IMR-90 (cell line): ENCODE measurements around the gene DERA. TPM values are rescaled to one million over a fixed set of nuclear protein-coding genes. Genes with fewer than 3 reads are reported as not detected.

Source experiments
- ATAC-seq: fragments of 200-7000 bp; cut with Tn5 transposase; 2 replicates; pipeline ENCODE4 v1.9.1; 2020; ENCODE audit warnings: low read depth, mild to moderate bottlenecking, moderate library complexity
- BruUV-seq: library from RNA; stranded (reverse); fragments of 400-500 nt; replicated peaks from 2 replicates; lab custom pipeline; 2021; lab: Mats Ljungman, UMichigan
- CTCF ChIA-PET: fragments of 300-600 bp; formaldehyde crosslinking; extraction: SDS; loops from one replicate; lab custom pipeline; 2021; ENCODE audit warnings: antibody characterized with exemption; lab: Yijun Ruan, JAX
- POLR2A ChIA-PET: fragments of 300-600 bp; sonication (Branson Sonifier 250); formaldehyde crosslinking; loops from one replicate; lab custom pipeline; 2022; ENCODE audit warnings: antibody characterized with exemption; ENCODE audit not compliant: unreplicated experiment; lab: Charles Lee
- DNase-seq: peaks from one replicate; pipeline ENCODE4 v3.0.0; 2013
- H2AFZ ChIP-seq: replicated peaks from 2 replicates; pipeline ENCODE3; 2013; ENCODE audit warnings: low read length, mild to moderate bottlenecking; ENCODE audit not compliant: poor library complexity
- H2AK5ac ChIP-seq: 2 replicates; pipeline ENCODE4 v1.6.1; 2013; ENCODE audit warnings: low read depth, low read length, inconsistent platforms
- H2AK9ac ChIP-seq: replicated peaks from 2 replicates; pipeline ENCODE3; 2013; ENCODE audit warnings: mild to moderate bottlenecking, low read depth, low read length, moderate library complexity; ENCODE audit not compliant: poor library complexity
- H2BK120ac ChIP-seq: 2 replicates; pipeline ENCODE4 v1.6.1; 2013; ENCODE audit warnings: low read depth, low read length, inconsistent platforms
- H2BK15ac ChIP-seq: 3 replicates; pipeline ENCODE4 v1.6.1; 2013; ENCODE audit warnings: low read depth, low read length, inconsistent platforms
- H2BK20ac ChIP-seq: 2 replicates; pipeline ENCODE4 v1.6.1; 2013; ENCODE audit warnings: low read depth, mild to moderate bottlenecking, inconsistent platforms, low read length, moderate library complexity
- H2BK5ac ChIP-seq: 2 replicates; pipeline ENCODE4 v1.6.1; 2013; ENCODE audit warnings: mild to moderate bottlenecking, low read depth, low read length, inconsistent platforms; ENCODE audit not compliant: poor library complexity, severe bottlenecking
- H3K14ac ChIP-seq: replicated peaks from 2 replicates; pipeline ENCODE4 v1.6.1; 2013; ENCODE audit warnings: low read depth, low read length, inconsistent platforms
- H3K18ac ChIP-seq: 2 replicates; pipeline ENCODE4 v1.6.1; 2013; ENCODE audit warnings: low read depth, low read length, control low read depth
- H3K23ac ChIP-seq: 2 replicates; pipeline ENCODE4 v1.6.1; 2013; ENCODE audit warnings: low read depth, low read length, inconsistent platforms
- H3K27ac ChIP-seq: 2 replicates; pipeline ENCODE4 v1.5.1; 2013; ENCODE audit warnings: mild to moderate bottlenecking, control low read depth, low read length; ENCODE audit not compliant: insufficient read depth
- H3K27me3 ChIP-seq: 2 replicates; pipeline ENCODE4 v1.6.1; 2013; ENCODE audit warnings: low read length; ENCODE audit not compliant: control insufficient read depth, insufficient read depth
- H3K36me3 ChIP-seq: 2 replicates; pipeline ENCODE4 v1.6.1; 2013; ENCODE audit warnings: low read length, mixed read lengths; ENCODE audit not compliant: control insufficient read depth, insufficient read depth
- H3K4ac ChIP-seq: 2 replicates; pipeline ENCODE4 v1.6.1; 2013; ENCODE audit warnings: low read depth, low read length, inconsistent platforms
- H3K4me1 ChIP-seq: 2 replicates; pipeline ENCODE4 v1.6.1; 2013; ENCODE audit warnings: low read length, mixed read lengths; ENCODE audit not compliant: control insufficient read depth, insufficient read depth
- H3K4me2 ChIP-seq: 2 replicates; pipeline ENCODE4 v1.6.1; 2013; ENCODE audit warnings: low read depth, mild to moderate bottlenecking, control low read depth, low read length, moderate library complexity
- H3K4me3 ChIP-seq: 2 replicates; pipeline ENCODE4 v1.5.1; 2013; ENCODE audit warnings: low read depth, mild to moderate bottlenecking, control low read depth, low read length, moderate library complexity; ENCODE audit not compliant: insufficient read depth
- H3K56ac ChIP-seq: 2 replicates; pipeline ENCODE4 v1.6.1; 2013; ENCODE audit warnings: low read length, inconsistent platforms; ENCODE audit not compliant: insufficient read depth; ENCODE audit errors: extremely low read depth
- H3K79me1 ChIP-seq, 2 experiments: 2 replicates each; pipeline ENCODE4 v1.6.1; 2013; ENCODE audit warnings: low read length in 2 of 2, inconsistent platforms in 1 of 2, low read depth in 1 of 2
- H3K9ac ChIP-seq: 2 replicates; pipeline ENCODE4 v1.6.1; 2013; ENCODE audit warnings: low read depth, low read length, control low read depth
- H3K9me1 ChIP-seq: 2 replicates; pipeline ENCODE4 v1.6.1; 2013; ENCODE audit warnings: low read length, inconsistent platforms; ENCODE audit not compliant: insufficient read depth
- H3K9me3 ChIP-seq: 2 replicates; pipeline ENCODE4 v1.6.1; 2013; ENCODE audit warnings: low read length; ENCODE audit not compliant: control insufficient read depth, insufficient read depth
- H4K20me1 ChIP-seq: 2 replicates; pipeline ENCODE4 v1.6.1; 2013; ENCODE audit warnings: low read length, inconsistent platforms; ENCODE audit not compliant: insufficient read depth
- H4K5ac ChIP-seq: 2 replicates; pipeline ENCODE4 v1.6.1; 2013; ENCODE audit warnings: mild to moderate bottlenecking, low read depth, low read length, control low read depth
- H4K8ac ChIP-seq, 2 experiments: 2 replicates each; pipeline ENCODE4 v1.6.1; 2013; ENCODE audit warnings: low read depth in 2 of 2, low read length in 2 of 2, control low read depth in 1 of 2, inconsistent platforms in 1 of 2
- H4K91ac ChIP-seq: 2 replicates; pipeline ENCODE4 v1.6.1; 2013; ENCODE audit warnings: low read depth, low read length, inconsistent platforms; ENCODE audit not compliant: insufficient read depth
- BHLHE40 ChIP-seq: fragments of 150-350 bp; IDR thresholded peaks from 2 replicates; pipeline ENCODE4 v1.6.1; 2016; ENCODE audit warnings: mild to moderate bottlenecking, low read depth, low read length
- CEBPB ChIP-seq: IDR thresholded peaks from 2 replicates; pipeline ENCODE4 v1.6.1; 2012; ENCODE audit warnings: low read depth, low read length, improper control_type of control experiment
- CHD1 ChIP-seq: IDR thresholded peaks from 2 replicates; pipeline ENCODE4 v1.6.1; 2012; ENCODE audit warnings: low read depth, low read length, improper control_type of control experiment
- CTCF ChIP-seq: conservative IDR thresholded peaks from 2 replicates; pipeline ENCODE4 v1.5.1; 2012; ENCODE audit warnings: mild to moderate bottlenecking, low read depth, low read length, improper control_type of control experiment
- FOS ChIP-seq: fragments of 150-350 bp; IDR thresholded peaks from 2 replicates; pipeline ENCODE4 v1.6.1; 2016; ENCODE audit warnings: low read depth, low read length
- MAZ ChIP-seq: IDR thresholded peaks from 2 replicates; pipeline ENCODE4 v1.6.1; 2012; ENCODE audit warnings: low read depth, mild to moderate bottlenecking, low read length, improper control_type of control experiment, moderate library complexity, borderline replicate concordance
- MXI1 ChIP-seq: IDR thresholded peaks from 2 replicates; pipeline ENCODE4 v1.6.1; 2012; ENCODE audit warnings: low read depth, mild to moderate bottlenecking, low read length, moderate library complexity, borderline replicate concordance
- POLR2A ChIP-seq: IDR thresholded peaks from 2 replicates; pipeline ENCODE4 v1.6.1; 2012; ENCODE audit warnings: mild to moderate bottlenecking, low read depth, low read length
- RAD21 ChIP-seq: IDR thresholded peaks from 2 replicates; pipeline ENCODE4 v1.6.1; 2012; ENCODE audit warnings: low read length, improper control_type of control experiment
- RCOR1 ChIP-seq: IDR thresholded peaks from 2 replicates; pipeline ENCODE4 v1.6.1; 2012; ENCODE audit warnings: mild to moderate bottlenecking, low read length, improper control_type of control experiment; ENCODE audit not compliant: insufficient replicate concordance
- RFX5 ChIP-seq: IDR thresholded peaks from 2 replicates; pipeline ENCODE4 v1.8.0; 2012; ENCODE audit warnings: low read depth, mild to moderate bottlenecking, low read length, moderate library complexity
- SMC3 ChIP-seq: fragments of 150-350 bp; IDR thresholded peaks from 2 replicates; pipeline ENCODE4 v1.6.1; 2016; ENCODE audit warnings: low read depth, mild to moderate bottlenecking, antibody characterized with exemption, low read length, moderate library complexity
- WGBS, 2 experiments: methylation state at CpG; one replicate each; pipeline versions ENCODE4 v1.1.5 to v1.1.7; 2013; ENCODE audit warnings: missing lambda C conversion rate in 2 of 2; ENCODE audit not compliant: insufficient read length in 1 of 2; ENCODE audit errors: extremely low coverage in 2 of 2; 5-methylcytosine and 5-hydroxymethylcytosine counted together
- dilution Hi-C: fragments of 300-500 bp; cut with HindIII; formaldehyde crosslinking; loops from one replicate; pipeline ENCODE4 v1.14.3; 2018; ENCODE audit warnings: low sequenced_read_pairs; ENCODE audit not compliant: unreplicated experiment
- in situ Hi-C: fragments of 300-500 bp; cut with MboI; formaldehyde crosslinking; loops from 3 replicates; pipeline ENCODE4 v1.14.3; 2019; ENCODE audit warnings: low sequenced_read_pairs, inconsistent platforms, mixed read lengths
- intact Hi-C: fragments of 100-400 bp; cut with micrococcal nuclease; formaldehyde crosslinking; loops from 2 replicates; pipeline ENCODE4 v1.10.0; 2022
- polyA plus RNA-seq, 3 experiments: library from polyadenylated mRNA; depleted of rRNA; stranded (reverse); fragments of >200 nt; gene quantifications; 2 replicates each; pipeline ENCODE4 v1.2.3, GENCODE V29; 2012; ENCODE audit warnings: low replicate concordance in 1 of 3
- total RNA-seq: library from RNA; depleted of rRNA; stranded (reverse); fragments of >200 nt; gene quantifications from 2 replicates; pipeline ENCODE4 v1.2.3, GENCODE V29; 2012
- TF ChIP-seq, protein P1 (sequence below): fragments of 150-350 bp; IDR thresholded peaks from 2 replicates; pipeline ENCODE4 v1.6.1; 2017; ENCODE audit warnings: mild to moderate bottlenecking, antibody characterized with exemption, low read length, low read depth
- TF ChIP-seq, protein P2 (sequence below): fragments of 150-350 bp; IDR thresholded peaks from 2 replicates; pipeline ENCODE4 v1.6.1; 2016; ENCODE audit warnings: low read depth, mild to moderate bottlenecking, low read length, moderate library complexity, borderline replicate concordance

DERA gene
- total and polyA plus RNA-seq, 2 of the 4 experiments (the other 2 are of a cell fraction): 28.1 to 58.6 TPM

DNA sequence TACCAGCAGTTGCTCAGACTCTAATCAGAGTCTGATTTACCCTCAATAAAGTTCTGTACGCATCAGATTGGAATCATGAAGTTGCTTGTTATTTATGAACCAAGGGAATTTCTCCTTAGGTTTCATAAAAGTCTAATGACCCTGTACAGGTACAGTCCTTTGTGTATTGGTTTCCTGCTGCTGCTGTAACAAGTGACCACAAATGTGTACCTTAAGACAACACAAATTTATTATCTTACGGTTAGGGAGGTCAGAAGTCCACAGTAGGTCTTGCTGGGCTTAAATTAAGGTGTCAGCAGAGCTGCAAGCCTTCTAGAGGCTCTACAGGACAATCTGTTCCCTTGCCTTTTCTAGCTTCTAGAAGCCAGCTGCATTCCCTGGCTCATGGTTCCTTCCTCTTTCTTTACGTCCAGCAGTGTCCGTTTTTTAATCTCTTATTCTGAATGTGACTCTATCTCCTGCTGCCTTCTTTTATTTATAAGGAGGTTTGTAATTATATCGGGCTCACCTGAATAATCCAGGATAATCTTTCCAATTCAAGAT, 6.7 kb upstream of the DERA start:
- no peak overlapping the region for H4K5ac ChIP-seq
- no peak overlapping the region for H3K4me3 ChIP-seq
- no peaks in the 10 kb centered on the region for H3K4me1 ChIP-seq
- H4K91ac ChIP-seq: no peak overlapping the region
- H3K9ac ChIP-seq: no peak overlapping the region
- H3K9me1 ChIP-seq: no peaks in the 10 kb centered on the region
- H4K8ac ChIP-seq: no peak overlapping the region
- DNase-seq (no peak), ATAC-seq (no peak)
- in situ Hi-C loops: no loop called here
- H2BK5ac ChIP-seq: no peak overlapping the region
- H2BK120ac ChIP-seq: no peak overlapping the region
- H2BK15ac ChIP-seq: no peak overlapping the region
- H3K36me3 ChIP-seq: peaks cover 31% of the 10 kb centered on the region
- WGBS, 2 experiments: no CpG with 5 or more reads among the region's 5 CpGs
- no peak overlapping the region for H2AK5ac ChIP-seq
- no peak overlapping the region for H3K18ac ChIP-seq
- H3K4me2 ChIP-seq: no peak overlapping the region
- intact Hi-C loops: no loop called here
- H4K20me1 ChIP-seq: no peaks in the 10 kb centered on the region
- ChIA-PET POLR2A (no interaction called here), CTCF (no interaction called here)
- no peak overlapping the region for H3K23ac ChIP-seq
- dilution Hi-C loops: no loop called here
- no peak overlapping the region for H3K27ac ChIP-seq
- H3K79me1 ChIP-seq: peaks cover 6 to 8% of the 10 kb centered on the region in 2 experiments; a peak in 3 of 4 replicates
- H3K27me3 ChIP-seq: no peaks in the 10 kb centered on the region
- BruUV-seq: no TSS peak
- no peaks in the 10 kb centered on the region for H3K9me3 ChIP-seq
- TF ChIP-seq MAZ (no peak), CHD1 (no peak), CEBPB (no peak), FOS (no peak), CTCF (no peak), MXI1 (no peak), POLR2A (no peak), RFX5 (no peak), RAD21 (no peak), SMC3 (no peak), RCOR1 (no peak), BHLHE40 (no peak)
- TF ChIP-seq, protein P1, sequence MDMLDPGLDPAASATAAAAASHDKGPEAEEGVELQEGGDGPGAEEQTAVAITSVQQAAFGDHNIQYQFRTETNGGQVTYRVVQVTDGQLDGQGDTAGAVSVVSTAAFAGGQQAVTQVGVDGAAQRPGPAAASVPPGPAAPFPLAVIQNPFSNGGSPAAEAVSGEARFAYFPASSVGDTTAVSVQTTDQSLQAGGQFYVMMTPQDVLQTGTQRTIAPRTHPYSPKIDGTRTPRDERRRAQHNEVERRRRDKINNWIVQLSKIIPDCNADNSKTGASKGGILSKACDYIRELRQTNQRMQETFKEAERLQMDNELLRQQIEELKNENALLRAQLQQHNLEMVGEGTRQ: no peak
- TF ChIP-seq, protein P2, sequence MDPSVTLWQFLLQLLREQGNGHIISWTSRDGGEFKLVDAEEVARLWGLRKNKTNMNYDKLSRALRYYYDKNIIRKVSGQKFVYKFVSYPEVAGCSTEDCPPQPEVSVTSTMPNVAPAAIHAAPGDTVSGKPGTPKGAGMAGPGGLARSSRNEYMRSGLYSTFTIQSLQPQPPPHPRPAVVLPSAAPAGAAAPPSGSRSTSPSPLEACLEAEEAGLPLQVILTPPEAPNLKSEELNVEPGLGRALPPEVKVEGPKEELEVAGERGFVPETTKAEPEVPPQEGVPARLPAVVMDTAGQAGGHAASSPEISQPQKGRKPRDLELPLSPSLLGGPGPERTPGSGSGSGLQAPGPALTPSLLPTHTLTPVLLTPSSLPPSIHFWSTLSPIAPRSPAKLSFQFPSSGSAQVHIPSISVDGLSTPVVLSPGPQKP: no peak
- no peak overlapping the region for H3K14ac ChIP-seq
- H3K56ac ChIP-seq: no peak overlapping the region
- H2BK20ac ChIP-seq: no peak overlapping the region
- H2AFZ ChIP-seq: no peak overlapping the region
- no peak overlapping the region for H2AK9ac ChIP-seq
- H3K4ac ChIP-seq: no peak overlapping the region
